Fibroblast of skin of abdomen (primary cell): ENCODE data around the gene SLC3A2. TPM values are rescaled to one million over a fixed set of nuclear protein-coding genes. Genes with fewer than 3 reads are reported as not detected.
"Not testable (repeated sequence)": the region's sequence is repeated elsewhere in the genome, so short reads cannot be mapped to it uniquely, and the experiment has no call there.

Experiments
- DNase-seq: peaks from one replicate; pipeline ENCODE4 v3.0.0-alpha.2; 2013
- polyA plus RNA-seq, 2 experiments: library from polyadenylated mRNA; unstranded; fragments of 120-200 nt; gene quantifications; one replicate each; pipeline ENCODE4 v1.2.1, GENCODE V29; 2013; ENCODE audit not compliant: insufficient read length in 2 of 2

Gene SLC3A2
- 327 TPM for polyA plus RNA-seq (2013, experiment 1 of 2; ENCODE audit: insufficient read length)
- polyA plus RNA-seq (2013, experiment 2 of 2; ENCODE audit: insufficient read length) = 319 TPM

GRCh38 chr11:62880803-62881578, at the start of gene SLC3A2:
Gene SLC3A2 (plus strand): TSS chr11:62880896. CDS start chr11:62881024, 128 bp downstream.
- DNase-seq = peak; percentile 89

GRCh38 chr11:62830904-62831519, 49.7 kb upstream of the SLC3A2 start:
- DNase-seq = peak; percentile 37

GRCh38 chr11:62831520-62832335, 49.0 kb upstream of the SLC3A2 start, which contains the start of gene STX5:
Gene STX5 (minus strand): TSS chr11:62832051. CDS start chr11:62831243, 808 bp downstream.
- DNase-seq = peak; percentile 98

GRCh38 chr11:62832336-62833234, 48.1 kb upstream of the SLC3A2 start, which contains the start of gene TEX54:
Gene TEX54 (minus strand): TSS chr11:62832841.
- DNase-seq = no peak

GRCh38 chr11:62835336-62835735, 45.4 kb upstream of the SLC3A2 start:
- no peak for DNase-seq

- DNase-seq = peak; percentile 93
Observed at GRCh38 chr11:62839050-62839945, 41.4 kb upstream of the SLC3A2 start, which contains the start of gene WDR74. Gene WDR74 (minus strand): TSS chr11:62839590. CDS start chr11:62839570, 20 bp downstream.

- DNase-seq = peak; percentile 85
Observed at GRCh38 chr11:62840721-62841360, 39.9 kb upstream of the SLC3A2 start.

GRCh38 chr11:62841361-62842170, 39.1 kb upstream of the SLC3A2 start:
- DNase-seq = peak; percentile 100

GRCh38 chr11:62842171-62842741, 38.4 kb upstream of the SLC3A2 start:
- no peak for DNase-seq

- not testable (repeated sequence) for DNase-seq
Observed at GRCh38 chr11:62842891-62843290, 37.8 kb upstream of the SLC3A2 start.

- peak; percentile 56 for DNase-seq
Observed at GRCh38 chr11:62843466-62843865, 37.2 kb upstream of the SLC3A2 start.

GRCh38 chr11:62844154-62844553, 36.5 kb upstream of the SLC3A2 start:
- no peak for DNase-seq

- DNase-seq = no peak
Observed at GRCh38 chr11:62846177-62846576, 34.5 kb upstream of the SLC3A2 start.

- no peak for DNase-seq
Observed at GRCh38 chr11:62847767-62848314, 32.9 kb upstream of the SLC3A2 start.

- DNase-seq = no peak
Observed at GRCh38 chr11:62850911-62851806, 29.5 kb upstream of the SLC3A2 start.

- no peak for DNase-seq
Observed at GRCh38 chr11:62851807-62852522, 28.7 kb upstream of the SLC3A2 start.
